Breast epithelium (tissue), 3 donors: ENCODE results near the gene SLAMF8.

Experiments
- POLR2A ChIP-seq: fragments of 450-650 bp; IDR thresholded peaks from one replicate; pipeline ENCODE4 v1.6.1; 2016; ENCODE audit warnings: antibody characterized with exemption, mild to moderate bottlenecking, moderate library complexity
- TF ChIP-seq, protein P1 (sequence below), 3 donors: fragments of 450-650 bp; IDR thresholded peaks; one replicate each; pipeline ENCODE4 v1.5.1; 2016 to 2017; ENCODE audit warnings: antibody characterized with exemption in 3 of 3, mild to moderate bottlenecking in 3 of 3, moderate library complexity in 3 of 3

DNA sequence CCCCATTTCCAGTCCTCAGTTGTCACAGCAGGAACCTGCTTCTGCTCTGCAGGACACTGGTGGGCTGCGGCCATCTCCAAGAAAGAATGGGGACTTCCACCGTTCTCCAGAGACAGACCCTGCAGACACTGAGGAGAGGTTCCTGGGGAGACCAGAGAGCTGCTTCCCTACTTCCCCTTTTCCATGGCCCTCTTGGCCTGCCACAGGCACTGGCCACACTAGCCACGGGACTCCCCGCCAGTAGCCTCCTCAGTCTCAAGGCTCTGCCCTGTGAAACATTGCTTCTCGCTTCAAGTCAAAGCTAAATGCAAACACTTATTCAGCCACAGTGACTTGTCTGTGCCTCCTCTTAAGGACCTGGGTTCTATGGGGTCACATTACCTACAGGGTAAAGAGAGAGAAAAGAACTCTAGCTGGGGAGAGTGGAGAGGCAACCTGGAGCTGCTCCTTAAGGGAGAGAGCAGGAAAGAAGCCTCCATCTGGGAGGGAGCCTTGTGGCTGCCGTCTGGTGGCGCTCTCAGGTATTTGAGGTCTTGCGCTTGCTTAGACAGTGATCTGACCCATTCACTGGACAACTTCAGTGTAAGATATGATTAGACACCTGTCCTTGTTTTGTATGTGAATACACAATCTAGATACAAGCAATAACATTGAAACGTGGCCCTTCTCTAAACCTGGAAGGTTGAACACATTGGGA is 5.4 kb upstream of the SLAMF8 start:
- TF ChIP-seq, protein P1, sequence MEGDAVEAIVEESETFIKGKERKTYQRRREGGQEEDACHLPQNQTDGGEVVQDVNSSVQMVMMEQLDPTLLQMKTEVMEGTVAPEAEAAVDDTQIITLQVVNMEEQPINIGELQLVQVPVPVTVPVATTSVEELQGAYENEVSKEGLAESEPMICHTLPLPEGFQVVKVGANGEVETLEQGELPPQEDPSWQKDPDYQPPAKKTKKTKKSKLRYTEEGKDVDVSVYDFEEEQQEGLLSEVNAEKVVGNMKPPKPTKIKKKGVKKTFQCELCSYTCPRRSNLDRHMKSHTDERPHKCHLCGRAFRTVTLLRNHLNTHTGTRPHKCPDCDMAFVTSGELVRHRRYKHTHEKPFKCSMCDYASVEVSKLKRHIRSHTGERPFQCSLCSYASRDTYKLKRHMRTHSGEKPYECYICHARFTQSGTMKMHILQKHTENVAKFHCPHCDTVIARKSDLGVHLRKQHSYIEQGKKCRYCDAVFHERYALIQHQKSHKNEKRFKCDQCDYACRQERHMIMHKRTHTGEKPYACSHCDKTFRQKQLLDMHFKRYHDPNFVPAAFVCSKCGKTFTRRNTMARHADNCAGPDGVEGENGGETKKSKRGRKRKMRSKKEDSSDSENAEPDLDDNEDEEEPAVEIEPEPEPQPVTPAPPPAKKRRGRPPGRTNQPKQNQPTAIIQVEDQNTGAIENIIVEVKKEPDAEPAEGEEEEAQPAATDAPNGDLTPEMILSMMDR (IDR thresholded peaks at IDR 0.05) = no peak
- TF ChIP-seq POLR2A = no peak
